Measurements from ENCODE around the gene LIMCH1.

The LIMCH1 gene

DNA sequence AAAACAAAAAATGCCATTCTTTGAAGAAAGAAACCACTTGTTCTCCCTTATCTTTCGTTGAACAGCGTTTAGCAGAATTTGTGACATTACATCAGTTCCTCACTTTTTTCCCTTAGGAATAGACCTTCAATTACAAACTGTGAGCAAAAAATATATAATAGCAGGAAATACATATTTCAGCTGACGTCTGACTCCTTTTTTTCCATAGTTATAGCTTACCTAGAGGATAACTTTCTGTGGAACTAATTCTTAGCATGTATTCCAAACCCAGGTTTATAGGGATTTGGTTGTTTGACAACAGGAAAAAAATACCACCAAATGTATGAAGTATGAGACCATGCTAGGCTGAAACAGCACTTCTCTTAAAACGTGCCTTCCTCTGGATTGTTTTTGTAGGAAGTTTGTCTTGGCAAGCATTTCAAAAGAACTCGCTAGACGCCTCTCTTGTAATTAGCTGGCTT lies 2.0 kb upstream of the LIMCH1 start:
- no peak for TF ChIP-seq CTCF (IDR thresholded peaks at IDR 0.05; ENCODE audit: control extremely low read depth, extremely low read depth, low read depth, missing control alignments)
- CTCF ChIA-PET, result no interaction called here

GRCh38 chr4:41537292-41537890 lies 566 bp upstream of the LIMCH1 start:
- no peak for DNase-seq (ENCODE audit: extremely low spot score)
- TF ChIP-seq CTCF (IDR thresholded peaks at IDR 0.05; ENCODE audit: control extremely low read depth, extremely low read depth, low read depth, missing control alignments), result no peak
- CTCF ChIA-PET, result no interaction called here
- POLR2A ChIA-PET, result no interaction called here

More for the DNA sequence above, 2.0 kb upstream of the LIMCH1 start:
- DNase-seq (ENCODE audit: extremely low spot score), result no peak
- POLR2A ChIA-PET, result no interaction called here

DNA sequence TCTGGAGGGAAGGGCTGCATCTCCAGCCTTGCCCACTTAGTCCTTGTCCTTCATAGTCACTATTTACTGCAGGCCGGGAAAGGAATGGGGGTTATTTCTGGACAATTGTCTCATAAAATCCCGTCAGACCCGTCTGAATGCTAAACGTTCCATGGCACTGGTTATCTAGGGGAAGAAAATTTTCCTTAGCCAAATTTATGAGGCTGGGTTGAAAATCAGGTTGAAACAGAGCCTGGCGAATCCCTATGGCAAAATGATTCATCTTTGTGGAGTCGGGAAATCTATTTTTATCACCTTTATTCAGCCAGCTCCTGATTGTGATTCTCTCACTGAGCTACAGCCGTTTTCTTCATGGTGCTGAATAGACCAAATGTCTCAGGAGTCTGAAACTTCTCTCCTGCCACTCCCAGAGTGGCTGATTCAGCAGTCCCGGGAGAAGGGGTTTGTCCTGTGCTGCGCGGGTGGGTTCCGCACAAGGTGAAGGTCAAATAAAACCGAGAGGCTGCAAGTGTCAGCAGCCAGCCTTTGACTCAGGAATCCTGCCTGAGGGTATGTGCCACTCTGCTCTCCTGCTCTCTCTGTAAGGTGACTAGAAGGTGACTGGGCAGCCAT lies 1.0 kb downstream of the LIMCH1 start:
- no peak for TF ChIP-seq CTCF (IDR thresholded peaks at IDR 0.05; ENCODE audit: control extremely low read depth, extremely low read depth, low read depth, missing control alignments)
- POLR2A ChIA-PET, result no interaction called here
- CTCF ChIA-PET, result interaction anchor here (1.6 kb wide), 1 partner anchor 104 kb away, joined by 3 read pairs; no protein-coding TSS in a partner anchor
- no peak for DNase-seq (ENCODE audit: extremely low spot score)

DNA sequence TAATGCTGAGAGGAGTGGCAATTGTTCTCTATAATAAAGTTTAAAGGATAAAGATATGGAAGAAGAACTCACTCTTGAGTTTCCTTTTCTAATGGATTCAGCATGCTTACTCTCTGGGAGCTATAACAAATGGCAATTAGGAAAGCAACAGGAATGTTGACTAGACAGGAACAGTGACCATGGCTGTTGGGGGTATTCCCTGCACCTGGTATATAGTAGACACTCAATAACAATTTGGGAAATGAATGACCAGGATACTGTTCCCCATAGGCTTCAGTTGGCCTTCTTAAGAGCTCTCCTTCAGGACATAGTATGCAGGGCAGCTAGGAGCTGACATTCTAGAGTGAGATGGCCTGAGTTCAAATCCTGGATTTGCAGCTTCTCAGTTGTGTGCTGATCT lies 1.8 kb downstream of the LIMCH1 start:
- ChIA-PET POLR2A (no interaction called here), CTCF (interaction anchor here (1.6 kb wide), 1 partner anchor 105 kb away, joined by 3 read pairs; no protein-coding TSS in a partner anchor)
- DNase-seq (ENCODE audit: extremely low spot score), result no peak
- TF ChIP-seq CTCF (IDR thresholded peaks at IDR 0.05; ENCODE audit: control extremely low read depth, extremely low read depth, low read depth, missing control alignments), result no peak

GRCh38 chr4:41540687-41541086 lies 2.7 kb downstream of the LIMCH1 start:
- CTCF ChIA-PET, result no interaction called here
- no peak for TF ChIP-seq CTCF (IDR thresholded peaks at IDR 0.05; ENCODE audit: control extremely low read depth, extremely low read depth, low read depth, missing control alignments)
- POLR2A ChIA-PET, result no interaction called here
- no peak for DNase-seq (ENCODE audit: extremely low spot score)

- ChIA-PET POLR2A (no interaction called here), CTCF (interaction anchor here (0.7 kb wide), 1 partner anchor 9 kb away, joined by 3 read pairs; no protein-coding TSS in a partner anchor)
- no peak for DNase-seq (ENCODE audit: extremely low spot score)
- no peak for TF ChIP-seq CTCF (IDR thresholded peaks at IDR 0.05; ENCODE audit: control extremely low read depth, extremely low read depth, low read depth, missing control alignments)
These were observed 3.7 kb downstream of the LIMCH1 start for GRCh38 chr4:41541687-41542094.
